ENCODE measurements around the gene TNP2.
"Not testable (repeated sequence)": the region's sequence is repeated elsewhere in the genome, so short reads cannot be mapped to it uniquely, and the experiment has no call there.

TNP2 gene

DNA sequence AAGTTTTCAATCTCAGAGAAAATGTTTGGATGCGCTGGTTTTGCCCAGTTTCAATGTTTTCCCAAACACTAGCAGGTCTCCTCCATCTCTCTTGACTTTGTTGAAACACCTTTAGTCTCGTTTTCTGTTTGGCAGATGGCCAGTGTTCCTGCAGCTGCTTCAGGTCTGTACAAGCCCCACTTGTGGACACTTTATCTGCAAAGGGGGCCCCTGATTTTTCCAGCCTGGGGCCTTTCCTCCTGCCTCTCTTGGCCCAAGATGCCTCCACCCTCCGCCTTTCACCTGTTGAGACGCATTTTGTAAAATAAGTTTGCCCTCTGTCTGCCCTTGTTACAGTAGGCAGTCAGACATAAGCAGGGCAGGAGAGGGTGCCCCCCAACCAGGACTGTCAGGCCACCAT lies 33.9 kb upstream of the TNP2 start:
- DNase-seq, result no peak
- Histone ChIP-seq H3K4me3 (ENCODE audit: low read depth, low read length) (no peak overlapping the region), H3K27me3 (replicated peaks) (no peaks in the 10 kb centered on the region), H3K36me3 (replicated peaks) (no peaks in the 10 kb centered on the region), H3K27ac (no peak overlapping the region)
- TF ChIP-seq, protein P1, sequence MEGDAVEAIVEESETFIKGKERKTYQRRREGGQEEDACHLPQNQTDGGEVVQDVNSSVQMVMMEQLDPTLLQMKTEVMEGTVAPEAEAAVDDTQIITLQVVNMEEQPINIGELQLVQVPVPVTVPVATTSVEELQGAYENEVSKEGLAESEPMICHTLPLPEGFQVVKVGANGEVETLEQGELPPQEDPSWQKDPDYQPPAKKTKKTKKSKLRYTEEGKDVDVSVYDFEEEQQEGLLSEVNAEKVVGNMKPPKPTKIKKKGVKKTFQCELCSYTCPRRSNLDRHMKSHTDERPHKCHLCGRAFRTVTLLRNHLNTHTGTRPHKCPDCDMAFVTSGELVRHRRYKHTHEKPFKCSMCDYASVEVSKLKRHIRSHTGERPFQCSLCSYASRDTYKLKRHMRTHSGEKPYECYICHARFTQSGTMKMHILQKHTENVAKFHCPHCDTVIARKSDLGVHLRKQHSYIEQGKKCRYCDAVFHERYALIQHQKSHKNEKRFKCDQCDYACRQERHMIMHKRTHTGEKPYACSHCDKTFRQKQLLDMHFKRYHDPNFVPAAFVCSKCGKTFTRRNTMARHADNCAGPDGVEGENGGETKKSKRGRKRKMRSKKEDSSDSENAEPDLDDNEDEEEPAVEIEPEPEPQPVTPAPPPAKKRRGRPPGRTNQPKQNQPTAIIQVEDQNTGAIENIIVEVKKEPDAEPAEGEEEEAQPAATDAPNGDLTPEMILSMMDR (IDR thresholded peaks at IDR 0.05; ENCODE audit: low read depth, low read length, missing control alignments), result no peak
- in situ Hi-C loops (cut with HindIII; ENCODE audit: low pct_ligation_motif_present, low sequenced_read_pairs), result no loop called here

DNA sequence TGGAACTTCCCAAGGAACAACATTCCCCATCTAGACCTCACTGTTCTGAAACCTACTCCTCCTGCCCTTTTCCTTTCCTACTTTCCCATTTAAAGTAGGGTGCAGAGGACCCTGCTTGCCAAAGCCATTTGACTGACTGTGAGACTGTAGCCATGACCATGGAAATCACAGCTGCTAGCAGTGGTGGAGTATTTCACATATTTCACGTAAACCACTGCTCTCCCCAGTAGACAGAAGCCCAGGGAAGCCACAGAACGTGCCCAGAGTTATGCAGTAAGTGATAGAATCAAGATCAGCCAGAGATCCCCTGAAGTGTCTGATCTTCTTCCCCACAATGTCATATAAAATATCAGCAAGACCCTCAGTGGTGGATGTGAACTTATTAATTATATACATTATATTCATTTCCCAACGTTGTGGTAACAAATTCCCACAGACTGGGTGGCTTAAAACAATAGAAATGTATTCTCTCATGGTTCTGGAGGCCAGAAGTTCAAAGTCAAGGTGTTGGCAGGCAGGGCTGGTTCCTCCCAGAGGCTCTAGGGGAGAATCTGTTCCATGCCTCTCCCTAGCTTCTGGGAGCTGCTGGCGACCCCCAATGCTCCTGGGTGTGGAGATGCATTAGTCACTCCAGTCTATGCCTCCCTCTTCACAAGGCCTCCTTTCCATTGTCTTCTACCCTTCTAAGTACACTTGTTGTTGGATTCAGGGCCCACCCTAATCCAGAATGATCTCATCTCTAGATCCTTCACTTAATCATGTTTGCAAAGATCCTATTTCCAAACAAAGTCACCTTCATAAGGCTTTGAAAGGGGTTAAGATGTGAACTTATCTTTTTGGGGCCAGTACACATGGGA lies 32.7 kb upstream of the TNP2 start:
- H3K4me3 ChIP-seq (ENCODE audit: low read depth, low read length), result no peak overlapping the region

DNA sequence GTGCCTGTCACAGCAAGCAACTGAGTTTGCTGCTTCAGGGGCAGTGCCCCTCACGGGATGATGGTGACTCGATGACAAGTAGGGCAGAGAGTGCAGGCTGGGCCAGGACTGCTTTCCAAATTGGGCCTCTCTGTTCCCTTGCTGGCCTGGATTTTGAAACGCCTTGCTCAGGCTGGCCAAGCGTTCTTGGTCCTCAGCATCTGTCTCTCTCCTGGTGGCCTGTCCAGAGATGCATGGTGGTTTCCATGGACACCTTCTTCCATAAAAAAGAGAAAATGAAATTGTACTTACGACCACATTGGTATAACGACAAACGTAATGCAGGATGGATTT lies 31.4 kb upstream of the TNP2 start:
- in situ Hi-C loops (cut with HindIII; ENCODE audit: low pct_ligation_motif_present, low sequenced_read_pairs), result no loop called here
- Histone ChIP-seq H3K4me3 (ENCODE audit: low read depth, low read length) (no peak overlapping the region), H3K27me3 (replicated peaks) (no peaks in the 10 kb centered on the region), H3K27ac (no peak overlapping the region), H3K36me3 (replicated peaks) (no peaks in the 10 kb centered on the region)
- TF ChIP-seq, protein P1 (IDR thresholded peaks at IDR 0.05; ENCODE audit: low read depth, low read length, missing control alignments), result no peak
- no peak for DNase-seq

More for the DNA sequence above, 32.7 kb upstream of the TNP2 start:
- no peak overlapping the region for H3K27ac ChIP-seq
- H3K36me3 ChIP-seq (replicated peaks), result no peaks in the 10 kb centered on the region
- DNase-seq, result no peak
- in situ Hi-C loops (cut with HindIII; ENCODE audit: low pct_ligation_motif_present, low sequenced_read_pairs), result no loop called here
- no peaks in the 10 kb centered on the region for H3K27me3 ChIP-seq (replicated peaks)
- TF ChIP-seq, protein P1 (IDR thresholded peaks at IDR 0.05; ENCODE audit: low read depth, low read length, missing control alignments), result no peak

DNA sequence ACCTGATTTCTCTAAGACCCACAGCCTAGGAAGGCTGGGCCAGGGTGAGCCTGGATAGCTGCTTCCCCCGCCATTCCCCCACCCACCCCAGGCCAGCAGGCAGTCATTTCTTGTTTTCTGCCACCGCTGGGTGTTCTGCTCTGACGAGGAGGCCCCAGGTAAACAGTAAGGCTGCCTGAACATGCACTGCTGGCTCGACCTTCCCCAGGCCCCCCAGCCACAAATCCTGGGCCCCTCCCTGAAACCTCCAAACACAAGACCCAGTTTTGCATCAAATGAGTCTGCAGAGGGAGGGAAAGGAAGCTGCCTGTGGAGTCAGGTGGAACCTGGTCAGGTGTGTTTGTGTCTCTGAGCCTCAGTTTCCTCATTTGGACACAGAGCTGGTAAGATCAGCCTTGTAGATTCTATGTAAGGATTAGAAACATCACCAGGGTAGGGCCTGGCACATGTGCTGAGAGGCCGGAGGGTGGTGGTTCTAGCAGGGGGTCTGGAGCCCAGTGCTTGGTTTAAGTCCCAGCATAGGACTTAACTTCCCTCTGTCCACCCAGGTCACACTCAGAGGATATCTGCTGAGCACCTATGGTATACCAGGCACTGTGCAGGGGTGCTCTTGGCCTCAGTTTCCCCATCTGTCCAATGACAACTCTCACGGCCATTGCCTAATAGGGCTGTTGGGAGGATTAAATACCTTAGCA lies 30.9 kb upstream of the TNP2 start:
- no peak overlapping the region for H3K27ac ChIP-seq
- in situ Hi-C loops (cut with HindIII; ENCODE audit: low pct_ligation_motif_present, low sequenced_read_pairs), result no loop called here
- no peaks in the 10 kb centered on the region for H3K27me3 ChIP-seq (replicated peaks)
- DNase-seq, result no peak
- TF ChIP-seq, protein P1 (IDR thresholded peaks at IDR 0.05; ENCODE audit: low read depth, low read length, missing control alignments), result no peak
- H3K36me3 ChIP-seq (replicated peaks), result no peaks in the 10 kb centered on the region
- no peak overlapping the region for H3K4me3 ChIP-seq (ENCODE audit: low read depth, low read length)

DNA sequence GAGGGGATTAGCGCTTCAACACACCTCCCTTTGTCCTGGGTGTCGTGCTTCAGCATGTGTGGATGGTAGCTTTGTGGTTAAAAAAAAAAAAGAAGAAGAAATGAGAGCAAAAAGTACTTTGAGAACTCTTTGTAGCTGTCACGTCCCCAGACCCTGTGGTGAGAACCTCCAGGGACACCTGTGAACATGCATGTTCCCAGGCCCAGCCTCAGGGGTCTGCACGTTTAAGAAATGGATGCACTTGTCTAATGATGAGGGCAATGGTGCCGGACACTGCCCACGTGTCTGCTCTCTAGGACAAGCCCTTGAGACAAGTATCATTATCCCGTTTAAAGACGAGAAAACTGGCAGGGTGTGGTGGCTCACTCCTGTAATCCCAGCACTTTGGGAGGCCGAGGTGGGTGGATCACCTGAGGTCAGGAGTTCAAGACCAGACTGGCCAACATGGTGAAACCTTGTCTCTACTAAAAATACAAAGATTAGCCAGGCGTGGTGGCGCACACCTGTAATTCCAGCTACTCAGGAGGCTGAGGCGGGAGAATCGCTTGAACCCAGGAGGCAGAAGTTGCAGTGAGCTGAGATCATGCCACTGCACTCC lies 29.9 kb upstream of the TNP2 start:
- in situ Hi-C loops (cut with HindIII; ENCODE audit: low pct_ligation_motif_present, low sequenced_read_pairs); H3K36me3 ChIP-seq (replicated peaks); H3K27me3 ChIP-seq (replicated peaks); H3K4me3 ChIP-seq (ENCODE audit: low read depth, low read length); H3K27ac ChIP-seq; DNase-seq: not testable (repeated sequence)

DNA sequence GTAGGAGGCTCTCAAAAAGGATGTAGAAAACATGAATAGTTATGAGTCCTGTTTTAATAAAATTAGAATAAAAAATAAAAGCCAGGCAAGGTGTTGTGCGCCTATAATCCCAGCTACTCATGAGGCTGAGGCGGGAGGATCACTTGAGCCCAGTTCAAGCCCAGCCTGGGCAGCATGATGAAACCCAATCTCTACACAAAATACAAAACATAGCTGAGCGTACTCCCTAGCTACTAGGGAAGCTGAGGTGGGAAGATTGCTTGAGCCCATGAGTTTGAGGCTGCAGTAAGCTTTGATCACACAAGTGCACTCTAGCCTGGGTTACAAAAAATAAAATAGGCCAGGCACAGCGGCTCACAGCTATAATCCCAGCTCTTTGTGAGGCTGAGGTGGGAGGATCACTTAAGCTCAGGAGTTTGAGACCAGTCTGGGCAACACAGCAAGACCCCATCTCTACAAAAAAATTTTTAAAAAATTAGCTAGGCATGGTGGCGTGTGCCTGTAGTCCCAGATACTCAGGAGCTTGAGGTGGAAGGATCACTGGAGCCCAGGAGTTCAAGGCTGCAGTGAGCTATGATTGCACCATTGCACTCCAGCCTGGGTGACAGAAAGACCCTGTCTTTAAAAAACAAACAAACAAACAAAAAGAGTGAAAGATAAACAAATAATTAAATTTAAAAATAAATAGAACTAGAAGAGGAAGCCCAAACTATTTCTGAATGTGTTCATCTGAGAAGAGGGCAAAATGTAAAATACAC lies 29.2 kb upstream of the TNP2 start:
- in situ Hi-C loops (cut with HindIII; ENCODE audit: low pct_ligation_motif_present, low sequenced_read_pairs), result no loop called here

More for the DNA sequence above, 29.2 kb upstream of the TNP2 start:
- H3K27ac ChIP-seq, result no peak overlapping the region
- no peak overlapping the region for H3K4me3 ChIP-seq (ENCODE audit: low read depth, low read length)
- H3K36me3 ChIP-seq (replicated peaks), result no peaks in the 10 kb centered on the region
- no peaks in the 10 kb centered on the region for H3K27me3 ChIP-seq (replicated peaks)
- TF ChIP-seq, protein P1 (IDR thresholded peaks at IDR 0.05; ENCODE audit: low read depth, low read length, missing control alignments), result no peak
- no peak for DNase-seq
